PC-3 (cell line): ENCODE data around the gene COL9A3.

Experiments used
- CTCF ChIP-seq: fragments of 300-600 bp; sonication (generic); conservative IDR thresholded peaks from 2 replicates; pipeline ENCODE4 v1.5.1; 2017; ENCODE audit warnings: antibody characterized with exemption, low read depth, mild to moderate bottlenecking, low read length
- EZH2phosphoT487 ChIP-seq: fragments of 300-600 bp; sonication (generic); IDR thresholded peaks from 2 replicates; pipeline ENCODE4 v1.6.1; 2018; ENCODE audit warnings: mild to moderate bottlenecking, antibody characterized with exemption, low read length, borderline replicate concordance

GRCh38 chr20:62790075-62790474 lies 26.8 kb upstream of the COL9A3 start:
- TF ChIP-seq CTCF (no peak), EZH2phosphoT487 (no peak)
